Endodermal cell (in vitro differentiated cells): ENCODE measurements around the gene HMMR. TPM values are rescaled to one million over a fixed set of nuclear protein-coding genes. Genes with fewer than 3 reads are reported as not detected.
A peak's percentile ranks its signal among the peaks of the same experiment; 100 is the strongest.

Experiments
- DNase-seq: peaks from one replicate; pipeline ENCODE4 v3.0.0-alpha.2; 2017
- H3K27ac ChIP-seq: 2 replicates; pipeline ENCODE4 v1.5.1; 2013; ENCODE audit warnings: mild to moderate bottlenecking, low read depth, low read length, moderate library complexity
- H3K27me3 ChIP-seq: 2 replicates; pipeline ENCODE4 v1.6.1; 2013; ENCODE audit warnings: mild to moderate bottlenecking, low read length, moderate library complexity; ENCODE audit not compliant: insufficient read depth, control insufficient read depth, poor library complexity, severe bottlenecking
- H3K36me3 ChIP-seq: 2 replicates; pipeline ENCODE4 v1.7.0; 2013; ENCODE audit warnings: mild to moderate bottlenecking, low read length, moderate library complexity; ENCODE audit not compliant: control insufficient read depth, insufficient read depth
- H3K4me1 ChIP-seq: one replicate; pipeline ENCODE4 v1.7.0; 2013; ENCODE audit warnings: low read length; ENCODE audit not compliant: control insufficient read depth, insufficient read depth
- H3K4me3 ChIP-seq: 2 replicates; pipeline ENCODE4 v1.5.1; 2013; ENCODE audit warnings: mild to moderate bottlenecking, low read length, moderate library complexity
- H3K9ac ChIP-seq: 2 replicates; pipeline ENCODE4 v1.6.1; 2013; ENCODE audit warnings: mild to moderate bottlenecking, low read length, moderate library complexity; ENCODE audit not compliant: poor library complexity, severe bottlenecking; ENCODE audit errors: extremely low read depth
- H3K9me3 ChIP-seq: 2 replicates; pipeline ENCODE4 v1.6.1; 2013; ENCODE audit warnings: mild to moderate bottlenecking, low read length, moderate library complexity; ENCODE audit not compliant: control insufficient read depth
- H3K27ac Mint-ChIP-seq: 2 replicates; pipeline ENCODE4 v1.8.0; 2020; ENCODE audit warnings: mixed read lengths
- H3K27me3 Mint-ChIP-seq: 2 replicates; pipeline ENCODE4 v1.8.0; 2021; ENCODE audit warnings: mild to moderate bottlenecking, mixed read lengths; ENCODE audit not compliant: insufficient read depth
- H3K36me3 Mint-ChIP-seq: 2 replicates; pipeline ENCODE4 v1.8.0; 2020; ENCODE audit warnings: low read depth, mixed read lengths
- H3K4me1 Mint-ChIP-seq: 2 replicates; pipeline ENCODE4 v1.8.0; 2020; ENCODE audit warnings: mixed read lengths
- H3K4me3 Mint-ChIP-seq: 2 replicates; pipeline ENCODE4 v1.8.0; 2020; ENCODE audit warnings: mild to moderate bottlenecking, moderate library complexity, mixed read lengths
- H3K9me3 Mint-ChIP-seq: 2 replicates; pipeline ENCODE4 v1.8.0; 2020; ENCODE audit warnings: mild to moderate bottlenecking, mixed read lengths
- WGBS, 2 experiments: methylation state at CpG; one replicate each; pipeline versions ENCODE4 v1.1.5 to v1.1.7; 2013; ENCODE audit warnings: missing lambda C conversion rate in 2 of 2, mixed read lengths in 1 of 2; ENCODE audit not compliant: insufficient coverage in 1 of 2, insufficient read length in 1 of 2; 5-methylcytosine and 5-hydroxymethylcytosine counted together
- total RNA-seq, 2 donors: library from RNA; stranded (reverse); fragmentation: NEBNext Ultra II Directional in 1 of 2; extraction: Animal tissue kit (Norgen Biotek cat#: 25700) in 1 of 2; gene quantifications; 2 replicates in 1 of 2; 3 replicates in 1 of 2; pipeline ENCODE4 v1.2.1, GENCODE V29; 2021
- TF ChIP-seq, protein P1 (sequence below): fragments of 200-600 bp; sonication (generic); conservative IDR thresholded peaks from 2 replicates; pipeline ENCODE4 v1.5.0; 2021; ENCODE audit warnings: antibody characterized with exemption, mild to moderate bottlenecking

The HMMR gene
- total RNA-seq, 2 donors from 2014 or later, result 36.9 to 63.7 TPM

DNA sequence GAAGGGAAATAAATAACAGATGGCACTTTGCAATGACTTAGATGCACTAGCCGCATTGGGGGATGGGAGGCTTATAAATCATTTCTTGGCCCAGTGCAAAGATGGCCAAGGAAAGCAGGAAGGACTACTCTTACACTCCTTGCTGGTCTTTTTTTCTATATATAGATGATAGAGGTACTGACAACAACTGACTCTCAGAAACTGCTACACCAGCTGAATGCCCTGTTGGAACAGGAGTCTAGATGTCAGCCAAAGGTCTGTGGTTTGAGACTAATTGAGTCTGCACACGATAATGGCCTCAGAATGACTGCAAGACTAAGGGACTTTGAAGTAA lies 21.4 kb upstream of the HMMR start:
- 40 to 41% methylated on average over 1 to 2 of the region's 2 CpGs for WGBS, 2 experiments
- H3K9ac ChIP-seq, result peak overlapping the region; percentile 98
- TF ChIP-seq, protein P1, sequence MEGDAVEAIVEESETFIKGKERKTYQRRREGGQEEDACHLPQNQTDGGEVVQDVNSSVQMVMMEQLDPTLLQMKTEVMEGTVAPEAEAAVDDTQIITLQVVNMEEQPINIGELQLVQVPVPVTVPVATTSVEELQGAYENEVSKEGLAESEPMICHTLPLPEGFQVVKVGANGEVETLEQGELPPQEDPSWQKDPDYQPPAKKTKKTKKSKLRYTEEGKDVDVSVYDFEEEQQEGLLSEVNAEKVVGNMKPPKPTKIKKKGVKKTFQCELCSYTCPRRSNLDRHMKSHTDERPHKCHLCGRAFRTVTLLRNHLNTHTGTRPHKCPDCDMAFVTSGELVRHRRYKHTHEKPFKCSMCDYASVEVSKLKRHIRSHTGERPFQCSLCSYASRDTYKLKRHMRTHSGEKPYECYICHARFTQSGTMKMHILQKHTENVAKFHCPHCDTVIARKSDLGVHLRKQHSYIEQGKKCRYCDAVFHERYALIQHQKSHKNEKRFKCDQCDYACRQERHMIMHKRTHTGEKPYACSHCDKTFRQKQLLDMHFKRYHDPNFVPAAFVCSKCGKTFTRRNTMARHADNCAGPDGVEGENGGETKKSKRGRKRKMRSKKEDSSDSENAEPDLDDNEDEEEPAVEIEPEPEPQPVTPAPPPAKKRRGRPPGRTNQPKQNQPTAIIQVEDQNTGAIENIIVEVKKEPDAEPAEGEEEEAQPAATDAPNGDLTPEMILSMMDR, result no peak
- Mint-ChIP-seq H3K36me3 (peaks cover 58% of the 10 kb centered on the region), H3K27ac (peak overlapping the region; percentile 94), H3K27me3 (no peaks in the 10 kb centered on the region), H3K9me3 (no peaks in the 10 kb centered on the region), H3K4me1 (peaks cover 27% of the 10 kb centered on the region), H3K4me3 (peak overlapping the region; percentile 96)
- peaks cover 60% of the 10 kb centered on the region for H3K36me3 ChIP-seq
- peak overlapping the region; percentile 100 for H3K4me3 ChIP-seq
- H3K27me3 ChIP-seq, result no peaks in the 10 kb centered on the region
- no peaks in the 10 kb centered on the region for H3K9me3 ChIP-seq
- H3K27ac ChIP-seq, result no peak overlapping the region
- no peak for DNase-seq
- H3K4me1 ChIP-seq, result peaks cover 8% of the 10 kb centered on the region

DNA sequence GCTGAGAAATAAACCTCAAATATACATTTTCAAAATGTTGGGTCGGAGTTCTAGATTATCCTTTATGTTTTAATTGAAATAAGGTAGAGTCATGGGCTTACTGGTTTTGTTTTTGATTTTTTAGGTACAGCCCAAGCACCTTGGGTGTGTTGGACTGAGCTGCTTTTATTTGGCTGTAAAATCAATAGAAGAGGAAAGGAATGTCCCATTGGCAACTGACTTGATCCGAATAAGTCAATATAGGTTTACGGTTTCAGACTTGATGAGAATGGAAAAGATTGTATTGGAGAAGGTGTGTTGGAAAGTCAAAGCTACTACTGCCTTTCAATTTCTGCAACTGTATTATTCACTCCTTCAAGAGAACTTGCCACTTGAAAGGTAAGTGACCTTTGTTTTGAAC lies 19.5 kb upstream of the HMMR start:
- H3K4me1 ChIP-seq, result peaks cover 2% of the 10 kb centered on the region
- no peaks in the 10 kb centered on the region for H3K9me3 ChIP-seq
- H3K27me3 ChIP-seq, result no peaks in the 10 kb centered on the region
- no peaks in the 10 kb centered on the region for H3K27me3 Mint-ChIP-seq
- H3K9me3 Mint-ChIP-seq, result no peaks in the 10 kb centered on the region
- peaks cover 75% of the 10 kb centered on the region for H3K36me3 Mint-ChIP-seq
- peak overlapping the region; percentile 96 for H3K4me3 Mint-ChIP-seq
- TF ChIP-seq, protein P1, result no peak
- DNase-seq, result no peak
- peak overlapping the region; percentile 100 for H3K4me3 ChIP-seq
- peaks cover 79% of the 10 kb centered on the region for H3K36me3 ChIP-seq
- 92% methylated on average over 3 of the region's 3 CpGs; no CpG with 5 or more reads in 1 of the 2 experiments for WGBS, 2 experiments
- H3K27ac Mint-ChIP-seq, result peak overlapping the region; percentile 66
- H3K4me1 Mint-ChIP-seq, result peaks cover 20% of the 10 kb centered on the region
- no peak overlapping the region for H3K27ac ChIP-seq
- H3K9ac ChIP-seq, result peak overlapping the region; percentile 98

DNA sequence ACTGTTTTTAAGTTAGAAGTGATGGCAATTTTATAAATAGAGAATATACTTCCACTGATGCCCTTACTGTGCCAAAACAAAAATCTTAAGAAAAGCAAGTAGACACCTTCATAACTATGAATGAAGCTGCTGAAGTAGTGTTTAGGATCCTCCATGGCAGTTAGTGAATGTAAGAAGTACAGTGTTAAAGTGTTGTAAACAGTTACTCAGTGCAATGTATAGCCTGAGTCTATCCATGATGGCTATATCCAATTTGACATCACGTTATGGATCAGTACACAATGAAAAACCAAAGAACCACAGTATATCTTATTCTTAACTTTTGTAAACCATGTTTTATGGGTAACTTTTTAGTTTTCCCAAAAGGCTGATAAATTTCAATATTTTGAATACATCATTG lies 15.9 kb upstream of the HMMR start:
- H3K36me3 Mint-ChIP-seq, result peaks cover 91% of the 10 kb centered on the region
- no peak overlapping the region for H3K4me3 Mint-ChIP-seq
- no peak overlapping the region for H3K27ac Mint-ChIP-seq
- H3K9me3 Mint-ChIP-seq, result no peaks in the 10 kb centered on the region
- H3K9ac ChIP-seq, result no peak overlapping the region
- H3K4me3 ChIP-seq, result no peak overlapping the region
- TF ChIP-seq, protein P1, result no peak
- no peaks in the 10 kb centered on the region for H3K27me3 Mint-ChIP-seq
- no peak overlapping the region for H3K27ac ChIP-seq
- H3K9me3 ChIP-seq, result no peaks in the 10 kb centered on the region
- peaks cover 2% of the 10 kb centered on the region for H3K4me1 ChIP-seq
- WGBS, 2 experiments, result 95% methylated on average over 1 of the region's 1 CpG; no CpG with 5 or more reads in 1 of the 2 experiments
- peaks cover 11% of the 10 kb centered on the region for H3K4me1 Mint-ChIP-seq
- no peak for DNase-seq
- H3K27me3 ChIP-seq, result no peaks in the 10 kb centered on the region
- peaks cover 94% of the 10 kb centered on the region for H3K36me3 ChIP-seq
